ENCODE results near the gene IGSF22.

IGSF22 gene

DNA sequence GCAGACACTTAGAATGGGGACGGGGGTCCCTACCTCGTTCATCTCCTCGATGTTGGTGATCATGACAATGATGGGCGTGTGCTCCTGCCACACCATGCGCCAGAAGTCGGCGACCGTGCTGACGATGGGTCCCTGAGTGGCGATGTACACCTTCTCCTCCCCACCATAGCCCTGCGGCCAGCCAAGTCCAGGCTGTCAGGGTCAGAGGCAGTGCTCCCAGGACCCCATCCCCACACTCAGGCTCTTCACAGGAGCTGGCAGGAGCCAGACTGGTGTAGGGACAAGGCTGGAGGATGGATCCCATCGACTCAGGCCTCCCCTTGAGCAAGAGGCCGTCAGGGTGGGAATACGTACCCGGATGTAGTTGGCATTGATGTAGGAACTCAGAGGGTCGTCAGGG lies 7.2 kb upstream of the IGSF22 start:
- no peak overlapping the region for H2AFZ ChIP-seq (ENCODE audit: insufficient read depth, low read length, poor library complexity)
- no peak overlapping the region for H4K12ac ChIP-seq (ENCODE audit: low read depth, low read length)
- no peak overlapping the region for H3K4me3 ChIP-seq (ENCODE audit: low read depth, low read length)
- no peak overlapping the region for H2BK12ac ChIP-seq (ENCODE audit: low read length)
- no peak for DNase-seq
- no peak overlapping the region for H3K18ac ChIP-seq (ENCODE audit: low read length)
- H2AK5ac ChIP-seq (ENCODE audit: low read length): no peak overlapping the region
- no peaks in the 10 kb centered on the region for H3K79me2 ChIP-seq (ENCODE audit: control insufficient read depth, insufficient read depth, low read length, poor library complexity)
- WGBS (ENCODE audit: extremely low coverage, insufficient coverage, insufficient read length): no CpG with 5 or more reads among the region's 16 CpGs
- no peak overlapping the region for H3K4me2 ChIP-seq (ENCODE audit: low read length)
- no peak overlapping the region for H4K8ac ChIP-seq (ENCODE audit: low read depth, low read length)
- no peak overlapping the region for H2BK120ac ChIP-seq (ENCODE audit: insufficient read depth, low read length, poor library complexity)
- H3K23ac ChIP-seq (ENCODE audit: low read length): no peak overlapping the region
- H3K14ac ChIP-seq (ENCODE audit: low read length): no peak overlapping the region
- no peak overlapping the region for H3K27ac ChIP-seq (ENCODE audit: low read depth, low read length)
- H3K27me3 ChIP-seq (ENCODE audit: insufficient read depth, low read length): no peaks in the 10 kb centered on the region
- H3K9me3 ChIP-seq (ENCODE audit: insufficient read depth, low read depth, low read length): no peaks in the 10 kb centered on the region
- H3K4ac ChIP-seq (ENCODE audit: low read depth, low read length): no peak overlapping the region
- no peak overlapping the region for H3K9ac ChIP-seq (ENCODE audit: low read length)
- H4K91ac ChIP-seq (ENCODE audit: low read depth, low read length): no peak overlapping the region
- H3K79me1 ChIP-seq (ENCODE audit: low read length): no peaks in the 10 kb centered on the region
- no peaks in the 10 kb centered on the region for H3K36me3 ChIP-seq (ENCODE audit: control insufficient read depth in 1 of 2, insufficient read depth in 2 of 2, low read length in 2 of 2)
- no peaks in the 10 kb centered on the region for H3K4me1 ChIP-seq (ENCODE audit: control insufficient read depth in 1 of 2, insufficient read depth in 2 of 2, low read length in 2 of 2)
- H2BK5ac ChIP-seq (ENCODE audit: low read depth, low read length, poor library complexity): no peak overlapping the region

DNA sequence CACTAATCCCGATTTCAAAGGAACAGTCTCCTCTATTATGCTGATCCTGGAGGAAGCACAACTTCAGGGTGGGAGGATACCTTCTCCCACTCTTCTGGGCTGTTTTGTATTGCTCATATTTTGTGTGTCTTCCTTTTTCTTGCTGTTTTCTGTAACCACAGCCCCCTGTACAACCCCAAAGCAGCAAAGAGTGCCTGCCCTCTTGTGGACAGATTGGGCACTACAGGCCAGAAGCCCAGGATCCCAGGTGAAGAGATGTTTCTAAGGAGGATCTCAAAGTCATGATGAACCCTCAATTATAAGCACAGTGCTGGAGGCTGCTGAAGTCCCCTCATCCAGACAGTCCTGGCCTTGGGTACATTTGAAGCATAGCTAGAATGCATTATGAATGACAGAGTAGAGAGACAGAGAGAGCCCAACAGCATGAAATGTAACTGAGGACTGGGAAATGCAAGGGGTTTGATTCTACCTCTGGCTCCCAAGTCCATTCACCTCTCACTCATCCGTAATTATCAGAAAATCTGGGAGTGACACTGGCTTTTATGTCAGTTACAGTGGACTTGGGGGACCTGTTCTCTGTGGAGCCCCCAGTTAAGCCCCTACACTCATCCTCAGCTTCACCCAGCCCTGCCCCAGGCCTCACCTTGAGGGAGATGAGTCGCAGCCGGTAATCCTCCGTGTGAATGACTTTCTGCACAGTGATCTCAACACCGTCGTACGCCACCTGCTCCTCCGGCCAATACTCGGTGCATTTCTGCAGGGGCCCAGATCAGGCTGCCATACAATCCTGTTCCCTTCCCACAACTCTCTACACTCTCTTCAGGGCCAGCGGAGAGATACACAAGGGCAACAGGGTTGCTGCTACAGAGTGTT lies 6.2 kb upstream of the IGSF22 start:
- Histone ChIP-seq H4K91ac (ENCODE audit: low read depth, low read length) (no peak overlapping the region), H2BK12ac (ENCODE audit: low read length) (no peak overlapping the region), H3K9me3 (ENCODE audit: insufficient read depth, low read depth, low read length) (no peaks in the 10 kb centered on the region), H4K12ac (ENCODE audit: low read depth, low read length) (no peak overlapping the region), H3K27ac (ENCODE audit: low read depth, low read length) (no peak overlapping the region), H3K4me2 (ENCODE audit: low read length) (no peak overlapping the region), H3K36me3 (ENCODE audit: control insufficient read depth in 1 of 2, insufficient read depth in 2 of 2, low read length in 2 of 2) (no peaks in the 10 kb centered on the region), H3K14ac (ENCODE audit: low read length) (no peak overlapping the region), H3K27me3 (ENCODE audit: insufficient read depth, low read length) (no peaks in the 10 kb centered on the region), H3K9ac (ENCODE audit: low read length) (no peak overlapping the region), H2AFZ (ENCODE audit: insufficient read depth, low read length, poor library complexity) (no peak overlapping the region), H2BK5ac (ENCODE audit: low read depth, low read length, poor library complexity) (no peak overlapping the region), H3K4me3 (ENCODE audit: low read depth, low read length) (no peak overlapping the region), H3K23ac (ENCODE audit: low read length) (no peak overlapping the region), H3K4me1 (ENCODE audit: control insufficient read depth in 1 of 2, insufficient read depth in 2 of 2, low read length in 2 of 2) (no peaks in the 10 kb centered on the region), H3K18ac (ENCODE audit: low read length) (no peak overlapping the region), H3K4ac (ENCODE audit: low read depth, low read length) (no peak overlapping the region), H3K79me2 (ENCODE audit: control insufficient read depth, insufficient read depth, low read length, poor library complexity) (no peaks in the 10 kb centered on the region), H2AK5ac (ENCODE audit: low read length) (no peak overlapping the region), H2BK120ac (ENCODE audit: insufficient read depth, low read length, poor library complexity) (no peak overlapping the region), H3K79me1 (ENCODE audit: low read length) (no peaks in the 10 kb centered on the region), H4K8ac (ENCODE audit: low read depth, low read length) (no peak overlapping the region)
- peak; percentile 22 to 66 for DNase-seq
- no CpG with 5 or more reads among the region's 11 CpGs for WGBS (ENCODE audit: extremely low coverage, insufficient coverage, insufficient read length)

GRCh38 chr11:18731441-18731840 lies 5.5 kb upstream of the IGSF22 start:
- no peaks in the 10 kb centered on the region for H3K79me2 ChIP-seq (ENCODE audit: control insufficient read depth, insufficient read depth, low read length, poor library complexity)
- H3K9ac ChIP-seq (ENCODE audit: low read length): no peak overlapping the region
- no peaks in the 10 kb centered on the region for H3K79me1 ChIP-seq (ENCODE audit: low read length)
- no peak overlapping the region for H3K4me2 ChIP-seq (ENCODE audit: low read length)
- H3K27ac ChIP-seq (ENCODE audit: low read depth, low read length): no peak overlapping the region
- H4K12ac ChIP-seq (ENCODE audit: low read depth, low read length): no peak overlapping the region
- no peak overlapping the region for H2AK5ac ChIP-seq (ENCODE audit: low read length)
- no peak overlapping the region for H3K14ac ChIP-seq (ENCODE audit: low read length)
- H3K4me1 ChIP-seq (ENCODE audit: control insufficient read depth in 1 of 2, insufficient read depth in 2 of 2, low read length in 2 of 2): no peaks in the 10 kb centered on the region
- H3K27me3 ChIP-seq (ENCODE audit: insufficient read depth, low read length): no peaks in the 10 kb centered on the region
- H3K4me3 ChIP-seq (ENCODE audit: low read depth, low read length): no peak overlapping the region
- no peak overlapping the region for H2AFZ ChIP-seq (ENCODE audit: insufficient read depth, low read length, poor library complexity)
- no peak overlapping the region for H3K18ac ChIP-seq (ENCODE audit: low read length)
- no peak overlapping the region for H2BK120ac ChIP-seq (ENCODE audit: insufficient read depth, low read length, poor library complexity)
- no peak overlapping the region for H4K91ac ChIP-seq (ENCODE audit: low read depth, low read length)
- H2BK5ac ChIP-seq (ENCODE audit: low read depth, low read length, poor library complexity): no peak overlapping the region
- no peak for DNase-seq
- WGBS (ENCODE audit: extremely low coverage, insufficient coverage, insufficient read length): no CpG with 5 or more reads among the region's 2 CpGs
- no peaks in the 10 kb centered on the region for H3K36me3 ChIP-seq (ENCODE audit: control insufficient read depth in 1 of 2, insufficient read depth in 2 of 2, low read length in 2 of 2)
- no peak overlapping the region for H4K8ac ChIP-seq (ENCODE audit: low read depth, low read length)
- H3K23ac ChIP-seq (ENCODE audit: low read length): no peak overlapping the region
- no peak overlapping the region for H3K4ac ChIP-seq (ENCODE audit: low read depth, low read length)
- H3K9me3 ChIP-seq (ENCODE audit: insufficient read depth, low read depth, low read length): no peaks in the 10 kb centered on the region
- H2BK12ac ChIP-seq (ENCODE audit: low read length): no peak overlapping the region

DNA sequence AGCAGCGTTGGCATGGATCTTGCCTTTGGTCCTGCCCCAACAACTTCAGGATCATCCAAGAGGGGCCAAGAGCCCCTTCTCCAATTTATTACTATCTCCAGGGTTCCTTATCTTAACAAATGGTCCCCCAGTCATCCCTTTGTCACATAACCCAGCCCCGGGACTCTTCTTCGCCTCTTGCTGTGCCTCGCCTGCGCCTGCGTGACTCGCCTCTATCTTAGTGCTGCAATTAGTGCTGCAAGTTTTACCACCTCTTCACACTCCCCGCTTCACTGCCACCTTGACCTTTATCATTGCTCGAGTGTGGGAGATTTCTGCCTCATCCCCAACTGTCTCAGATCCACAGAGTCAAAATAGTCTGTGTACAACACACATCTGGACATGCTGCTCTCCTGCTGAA lies 4.0 kb upstream of the IGSF22 start:
- no peak overlapping the region for H3K9ac ChIP-seq (ENCODE audit: low read length)
- no peaks in the 10 kb centered on the region for H3K27me3 ChIP-seq (ENCODE audit: insufficient read depth, low read length)
- no peak overlapping the region for H2BK12ac ChIP-seq (ENCODE audit: low read length)
- DNase-seq: no peak
- H2BK120ac ChIP-seq (ENCODE audit: insufficient read depth, low read length, poor library complexity): no peak overlapping the region
- H3K9me3 ChIP-seq (ENCODE audit: insufficient read depth, low read depth, low read length): no peaks in the 10 kb centered on the region
- no peak overlapping the region for H2BK5ac ChIP-seq (ENCODE audit: low read depth, low read length, poor library complexity)
- H3K4me2 ChIP-seq (ENCODE audit: low read length): no peak overlapping the region
- H4K12ac ChIP-seq (ENCODE audit: low read depth, low read length): no peak overlapping the region
- H3K23ac ChIP-seq (ENCODE audit: low read length): no peak overlapping the region
- WGBS (ENCODE audit: extremely low coverage, insufficient coverage, insufficient read length): no CpG with 5 or more reads among the region's 9 CpGs
- no peak overlapping the region for H3K4me3 ChIP-seq (ENCODE audit: low read depth, low read length)
- H3K4me1 ChIP-seq (ENCODE audit: control insufficient read depth in 1 of 2, insufficient read depth in 2 of 2, low read length in 2 of 2): no peaks in the 10 kb centered on the region
- H3K4ac ChIP-seq (ENCODE audit: low read depth, low read length): no peak overlapping the region
- H3K27ac ChIP-seq (ENCODE audit: low read depth, low read length): no peak overlapping the region
- no peak overlapping the region for H4K8ac ChIP-seq (ENCODE audit: low read depth, low read length)
- H3K36me3 ChIP-seq (ENCODE audit: control insufficient read depth in 1 of 2, insufficient read depth in 2 of 2, low read length in 2 of 2): no peaks in the 10 kb centered on the region
- H2AK5ac ChIP-seq (ENCODE audit: low read length): no peak overlapping the region
- no peaks in the 10 kb centered on the region for H3K79me2 ChIP-seq (ENCODE audit: control insufficient read depth, insufficient read depth, low read length, poor library complexity)
- no peak overlapping the region for H3K18ac ChIP-seq (ENCODE audit: low read length)
- no peak overlapping the region for H2AFZ ChIP-seq (ENCODE audit: insufficient read depth, low read length, poor library complexity)
- no peak overlapping the region for H4K91ac ChIP-seq (ENCODE audit: low read depth, low read length)
- no peak overlapping the region for H3K14ac ChIP-seq (ENCODE audit: low read length)
- no peaks in the 10 kb centered on the region for H3K79me1 ChIP-seq (ENCODE audit: low read length)
